MM.1S (cell line): ENCODE data around the gene PRAMEF17.

Experiments used
- CTCF ChIP-seq: fragments of 300-600 bp; sonication (generic); IDR thresholded peaks from 2 replicates; pipeline ENCODE4 v1.5.1; 2016; ENCODE audit warnings: antibody characterized with exemption, low read length, mixed read lengths
- EZH2phosphoT487 ChIP-seq: fragments of 300-600 bp; sonication (generic); IDR thresholded peaks from 2 replicates; pipeline ENCODE4 v1.6.1; 2018; ENCODE audit warnings: antibody characterized with exemption, low read length

- TF ChIP-seq CTCF: no peak
- TF ChIP-seq EZH2phosphoT487: no peak
These were observed 41.1 kb downstream of the PRAMEF17 start for GRCh38 chr1:13430495-13430894.
